GM21825 (cell line): ENCODE measurements around the gene VMO1.

ENCODE experiments used
- ATAC-seq: cut with Tn5 transposase; IDR thresholded peaks from one replicate; pipeline ENCODE4 v1.9.1; 2021; ENCODE audit warnings: mild to moderate bottlenecking, moderate library complexity; ENCODE audit not compliant: unreplicated experiment

VMO1 gene

DNA sequence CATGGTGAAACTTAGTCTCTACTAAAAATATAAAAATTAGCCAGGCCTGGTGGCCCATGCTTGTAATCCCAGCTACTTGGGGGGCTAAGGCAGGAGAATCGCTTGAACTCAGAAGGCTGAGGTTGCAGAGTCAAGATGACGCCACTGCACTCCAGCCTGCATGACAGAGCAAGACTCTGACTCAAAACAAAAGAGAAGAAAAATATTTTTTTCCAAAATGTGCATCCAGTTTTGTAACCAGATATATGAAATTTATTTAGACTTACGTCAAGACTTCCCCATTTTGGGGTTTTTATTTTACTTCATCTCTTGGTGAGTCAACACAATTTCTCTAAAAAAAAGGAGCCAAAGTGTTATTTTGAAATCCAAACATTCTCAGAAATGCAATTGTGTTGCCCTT lies 20.0 kb downstream of the VMO1 start:
- ATAC-seq: no peak

DNA sequence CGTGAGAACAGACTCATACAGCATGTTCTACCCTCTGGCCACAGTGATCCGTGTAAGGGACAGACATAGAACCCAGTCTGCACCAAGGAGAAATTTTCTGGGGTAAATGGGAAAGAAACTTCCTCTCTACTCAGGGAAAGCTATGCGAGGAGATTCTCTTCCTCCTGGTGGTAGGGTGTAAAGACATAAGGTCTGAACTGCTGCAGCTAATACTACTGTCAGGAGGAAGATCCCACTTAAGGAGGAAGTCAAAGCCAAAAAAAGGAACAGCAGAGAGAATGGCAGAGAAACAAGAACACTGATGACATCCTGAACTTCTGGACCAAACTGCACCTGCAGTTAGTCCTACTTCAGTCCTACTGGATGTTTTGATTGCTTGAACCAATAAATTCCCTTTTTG lies 21.6 kb downstream of the VMO1 start:
- ATAC-seq: no peak

DNA sequence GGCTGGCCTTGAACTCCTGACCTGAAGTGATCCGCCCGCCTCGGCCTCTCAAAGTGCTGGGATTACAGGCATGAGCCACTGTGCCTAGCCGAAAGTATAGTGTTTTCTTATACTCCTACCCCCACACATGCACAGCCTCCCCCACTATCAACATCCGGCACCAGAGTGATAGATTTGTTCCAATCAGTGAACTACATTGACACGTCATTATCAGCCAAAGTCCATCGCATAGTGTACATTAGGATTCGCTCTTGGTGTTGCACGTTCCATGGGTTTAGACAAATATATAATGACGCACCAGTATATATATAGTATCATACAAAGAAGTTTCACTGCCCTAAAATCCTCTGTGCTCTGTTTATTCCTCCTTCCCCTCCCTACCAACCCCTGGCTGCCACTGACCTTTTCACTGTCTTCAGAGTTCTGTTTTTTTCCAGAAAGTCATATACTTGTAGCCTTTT lies 26.4 kb downstream of the VMO1 start:
- ATAC-seq: no peak

DNA sequence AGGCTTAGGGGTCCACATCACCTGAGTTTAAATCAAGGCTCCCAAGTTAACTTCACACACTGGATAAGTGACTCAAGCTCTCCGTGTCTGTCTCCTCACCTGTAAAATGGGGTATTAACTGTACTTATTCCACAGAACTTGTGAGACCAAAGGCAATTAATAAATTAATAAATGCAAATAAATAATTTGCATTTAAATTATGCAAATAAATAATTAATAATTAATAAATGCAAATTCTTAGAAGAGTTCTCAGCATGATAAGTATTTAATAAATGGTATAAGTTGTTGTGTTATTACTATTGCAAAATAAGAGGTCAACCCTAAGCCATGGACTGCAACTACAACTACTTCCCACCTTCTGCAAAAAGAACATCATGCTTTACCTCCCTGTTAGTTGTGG lies 32.8 kb downstream of the VMO1 start:
- no peak for ATAC-seq

DNA sequence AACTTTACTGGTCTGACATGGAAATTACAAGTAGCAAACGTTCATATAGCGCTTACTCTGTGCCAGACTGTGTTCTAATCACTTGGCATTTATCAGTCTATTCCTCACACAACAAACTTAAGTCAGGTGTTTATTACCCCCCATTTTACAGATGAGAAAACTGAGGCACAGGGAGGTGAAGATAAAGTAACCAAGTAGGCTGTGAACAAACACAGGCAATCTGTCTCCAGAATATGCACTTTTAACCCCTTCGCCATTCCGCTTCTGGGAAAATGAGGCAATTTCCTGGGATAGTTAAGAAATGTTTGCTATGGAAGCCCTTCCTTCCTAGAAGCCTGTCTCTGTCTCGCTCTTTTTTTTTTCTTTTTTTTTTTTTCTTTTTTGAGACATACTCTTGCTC lies 34.2 kb downstream of the VMO1 start:
- no peak for ATAC-seq

DNA sequence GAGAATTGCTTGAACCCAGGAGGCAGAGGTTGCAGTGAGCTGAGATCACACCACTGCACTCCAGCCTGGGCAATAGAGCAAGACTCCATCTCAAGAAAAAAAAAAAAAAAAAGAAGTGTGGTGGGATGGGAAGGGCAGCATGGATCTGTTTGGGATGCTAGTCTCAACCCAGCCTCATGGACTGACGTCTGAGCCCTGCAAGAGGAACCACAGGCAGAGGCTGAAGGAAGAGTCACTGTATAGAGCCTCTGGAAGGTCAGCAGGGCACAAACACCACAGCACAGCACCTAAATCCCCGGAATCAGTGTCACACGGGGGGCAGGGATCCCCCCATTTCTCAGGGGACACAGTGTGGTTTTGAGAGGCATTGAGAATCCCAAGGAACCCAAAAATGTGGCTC lies 35.6 kb downstream of the VMO1 start:
- ATAC-seq: no peak

DNA sequence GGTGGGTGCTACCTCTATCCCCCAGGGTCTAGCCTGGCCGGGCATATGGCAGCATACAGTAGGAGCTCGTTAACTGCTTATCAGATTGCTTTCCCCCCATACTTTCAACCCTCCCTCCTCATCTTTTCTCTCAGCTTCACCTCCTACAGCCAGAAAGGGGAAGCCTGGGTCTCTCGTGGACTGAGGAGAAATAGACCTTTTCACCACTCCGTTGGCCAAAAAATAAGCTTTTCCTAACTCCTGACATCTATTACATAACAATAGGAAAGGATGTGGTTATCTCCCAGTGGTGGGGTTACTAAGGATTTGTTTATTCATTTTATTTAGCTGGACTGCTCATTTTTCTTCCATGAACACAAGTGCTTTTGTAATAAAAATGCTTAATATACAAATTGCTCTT lies 37.5 kb downstream of the VMO1 start:
- no peak for ATAC-seq

DNA sequence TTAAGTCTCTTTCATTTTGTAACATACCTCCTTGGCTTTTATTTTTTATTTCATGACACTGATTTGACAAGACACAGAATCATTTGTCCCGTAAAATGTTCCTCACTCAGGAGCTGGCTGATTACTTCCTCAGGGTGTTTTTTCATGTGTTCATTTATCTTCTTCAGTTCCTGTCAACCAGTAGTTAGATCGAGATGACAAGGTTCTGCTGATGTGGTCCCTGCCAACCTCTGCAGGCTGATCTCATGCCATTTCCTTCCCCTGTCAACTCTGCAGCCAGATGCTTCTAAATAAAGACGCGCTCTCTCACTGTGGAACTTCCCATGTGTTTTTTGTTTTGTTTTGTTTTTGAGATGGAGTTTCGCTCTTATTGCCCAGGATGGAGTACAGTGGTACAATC lies 38.3 kb downstream of the VMO1 start:
- ATAC-seq: no peak

DNA sequence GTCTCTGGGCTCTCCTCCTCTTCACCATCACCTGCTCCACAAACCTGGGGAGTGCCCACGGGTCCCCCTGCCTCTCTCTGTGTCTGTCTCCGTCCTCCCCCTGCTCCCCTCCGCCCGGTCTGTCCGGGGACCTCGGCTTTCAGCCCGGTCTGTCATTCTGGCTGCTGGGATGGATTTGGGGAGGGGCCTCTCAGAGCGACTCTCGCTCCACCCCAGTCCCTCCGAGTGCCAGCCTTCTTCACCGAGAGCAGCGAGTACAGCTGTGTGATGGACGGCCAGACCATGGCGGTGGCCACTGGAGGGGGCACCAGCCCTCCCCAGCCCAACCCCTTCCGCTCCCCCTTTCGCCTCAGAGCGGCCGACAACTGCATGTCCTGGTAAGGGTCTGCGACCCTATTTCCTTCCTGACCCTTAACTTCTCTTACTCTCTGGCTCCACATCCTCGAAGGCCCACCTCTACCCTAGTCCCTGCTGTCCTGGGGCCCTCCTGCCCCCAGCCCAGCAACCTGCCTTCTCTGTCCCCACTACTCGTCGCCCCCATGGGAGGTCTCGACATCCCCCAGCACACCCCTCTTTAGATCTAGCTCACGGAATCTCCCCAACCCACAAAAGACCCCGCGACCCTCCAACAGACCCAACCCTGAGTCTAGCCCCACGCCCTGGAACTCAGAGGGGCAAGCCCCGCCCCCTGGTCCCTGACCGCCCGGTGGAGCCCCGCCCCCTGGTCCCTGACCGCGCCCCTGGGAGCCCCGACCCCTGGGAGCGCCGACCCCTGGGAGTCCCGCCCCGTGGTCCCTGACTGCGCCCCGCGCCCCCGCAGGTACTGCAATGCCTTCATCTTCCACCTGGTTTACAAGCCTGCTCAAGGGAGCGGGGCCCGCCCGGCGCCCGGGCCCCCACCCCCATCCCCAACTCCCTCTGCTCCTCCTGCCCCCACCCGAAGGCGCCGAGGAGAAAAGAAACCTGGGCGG lies 40.9 kb downstream of the VMO1 start:
- no peak for ATAC-seq

DNA sequence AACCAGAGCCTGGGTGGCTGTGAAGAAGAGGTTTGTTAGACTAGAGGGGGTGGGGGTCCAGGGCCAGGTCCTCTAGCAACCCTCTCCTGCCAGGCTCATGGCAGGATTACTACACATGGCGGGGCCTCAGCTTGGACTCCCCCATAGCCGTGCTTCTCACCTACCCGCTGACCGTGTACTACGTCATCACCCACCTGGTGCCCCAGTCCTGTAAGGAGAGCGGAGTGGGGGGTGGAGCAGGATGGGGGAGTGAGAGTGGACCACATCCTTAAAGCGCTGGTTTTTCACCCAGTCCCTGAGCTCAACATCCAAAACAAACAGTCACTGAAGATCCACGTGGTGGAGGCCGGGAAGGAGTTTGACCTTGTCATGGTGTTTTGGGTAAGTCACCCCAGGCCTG lies 42.3 kb downstream of the VMO1 start:
- ATAC-seq: no peak

DNA sequence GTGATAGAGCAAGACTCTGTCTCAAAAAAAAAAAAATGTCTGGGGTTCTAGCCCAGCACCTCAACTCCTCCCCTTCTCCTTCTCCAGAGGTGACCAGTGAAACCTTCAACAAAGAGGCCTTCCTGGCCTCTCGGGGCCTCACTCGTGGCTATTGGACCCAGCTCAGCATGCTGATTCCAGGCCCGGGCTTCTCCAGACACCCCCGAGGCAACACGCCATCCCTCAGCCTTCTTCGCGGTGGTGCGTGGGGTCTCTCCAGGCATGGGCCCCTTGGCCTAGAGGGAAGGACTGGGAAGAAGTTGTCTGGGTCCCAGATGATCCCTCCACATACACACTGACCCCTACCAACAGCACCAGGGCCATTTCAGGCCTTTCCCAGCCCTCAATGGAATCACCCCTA lies 42.9 kb downstream of the VMO1 start:
- no peak for ATAC-seq

DNA sequence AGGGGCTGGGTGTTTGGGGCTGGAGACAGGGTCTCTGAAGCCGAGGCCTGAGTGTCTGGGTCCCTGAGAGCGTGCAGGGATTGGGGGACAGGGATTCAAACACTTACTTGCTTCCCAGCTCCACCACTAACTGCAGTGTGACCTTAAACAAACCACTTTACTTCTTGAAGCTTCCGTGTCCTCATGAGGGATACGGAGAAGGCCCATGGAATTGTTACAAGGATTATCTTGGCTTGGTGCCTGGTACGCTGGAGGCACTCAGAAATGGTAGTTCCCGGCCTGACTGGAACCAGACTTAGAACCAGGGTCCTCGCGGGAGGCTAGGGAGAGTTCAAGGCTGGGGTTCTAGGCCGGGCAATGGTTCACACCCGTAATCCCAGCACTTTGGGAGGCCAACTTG lies 43.5 kb downstream of the VMO1 start:
- no peak for ATAC-seq

DNA sequence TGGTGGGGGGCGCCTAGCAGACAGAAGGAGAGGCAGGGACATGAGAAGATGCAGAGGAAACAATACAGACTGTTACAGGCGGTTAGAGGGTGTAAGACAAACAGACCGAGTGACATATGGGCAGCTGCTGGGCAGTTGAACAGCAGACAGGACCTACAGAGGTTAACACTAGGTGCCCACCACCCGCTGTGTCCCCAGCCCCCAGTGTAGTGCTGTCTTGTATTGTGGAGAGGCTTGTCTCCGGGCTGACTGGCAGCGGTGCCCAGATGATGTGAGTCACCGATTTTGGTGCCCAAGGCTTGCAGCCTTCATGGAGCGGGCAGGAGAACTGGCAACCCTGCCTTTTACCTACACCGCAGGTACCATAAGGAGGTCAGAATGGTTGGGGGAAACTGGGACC lies 44.0 kb downstream of the VMO1 start:
- no peak for ATAC-seq

DNA sequence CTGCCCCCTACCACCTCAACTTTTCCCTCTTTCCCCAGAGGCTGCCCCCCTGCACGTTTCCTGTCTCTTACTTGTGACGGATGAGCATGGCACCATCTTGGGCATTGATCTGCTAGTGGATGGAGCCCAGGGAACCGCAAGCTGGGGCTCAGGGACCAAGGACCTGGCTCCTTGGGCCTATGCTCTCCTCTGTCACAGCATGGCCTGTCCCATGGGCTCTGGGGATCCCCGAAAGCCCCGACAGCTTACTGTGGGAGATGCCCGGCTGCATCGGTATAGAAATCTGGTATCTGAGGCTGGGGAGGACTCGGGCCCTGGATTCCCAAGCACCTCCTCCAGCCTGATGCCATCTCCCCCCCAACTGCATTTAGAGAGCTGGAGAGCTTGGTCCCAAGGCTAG lies 44.6 kb downstream of the VMO1 start:
- no peak for ATAC-seq

DNA sequence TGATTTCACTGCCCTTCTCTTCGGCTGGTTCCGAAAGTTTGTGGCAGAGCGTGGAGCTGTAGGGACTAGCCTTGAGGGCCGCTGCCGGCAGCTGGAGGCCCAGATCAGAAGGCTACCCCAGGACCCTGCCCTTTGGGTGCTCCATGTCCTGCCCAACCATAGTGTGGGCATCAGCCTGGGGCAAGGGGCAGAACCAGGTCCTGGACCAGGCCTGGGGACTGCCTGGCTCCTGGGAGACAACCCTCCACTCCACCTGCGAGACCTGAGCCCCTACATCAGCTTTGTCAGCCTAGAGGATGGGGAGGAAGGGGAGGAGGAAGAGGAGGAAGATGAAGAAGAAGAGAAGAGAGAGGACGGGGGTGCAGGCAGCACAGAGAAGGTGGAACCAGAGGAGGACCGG lies 45.6 kb downstream of the VMO1 start:
- ATAC-seq: no peak

DNA sequence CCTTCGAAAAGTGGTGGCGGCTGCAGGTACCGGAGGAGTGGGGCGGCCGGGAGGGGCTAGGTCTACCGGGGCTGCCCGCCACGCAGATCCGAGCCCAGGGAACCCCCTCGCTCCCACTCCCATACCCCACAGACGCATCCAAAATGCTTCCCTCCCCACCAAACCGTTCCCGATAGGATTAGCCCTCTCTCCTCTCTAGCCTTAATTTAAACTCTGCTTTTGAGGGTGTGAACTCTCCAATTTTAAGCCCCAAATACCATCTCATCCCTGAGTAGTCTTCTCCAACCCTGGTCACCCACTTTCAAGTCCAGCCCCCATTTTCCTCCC lies 46.2 kb downstream of the VMO1 start:
- ATAC-seq: no peak

DNA sequence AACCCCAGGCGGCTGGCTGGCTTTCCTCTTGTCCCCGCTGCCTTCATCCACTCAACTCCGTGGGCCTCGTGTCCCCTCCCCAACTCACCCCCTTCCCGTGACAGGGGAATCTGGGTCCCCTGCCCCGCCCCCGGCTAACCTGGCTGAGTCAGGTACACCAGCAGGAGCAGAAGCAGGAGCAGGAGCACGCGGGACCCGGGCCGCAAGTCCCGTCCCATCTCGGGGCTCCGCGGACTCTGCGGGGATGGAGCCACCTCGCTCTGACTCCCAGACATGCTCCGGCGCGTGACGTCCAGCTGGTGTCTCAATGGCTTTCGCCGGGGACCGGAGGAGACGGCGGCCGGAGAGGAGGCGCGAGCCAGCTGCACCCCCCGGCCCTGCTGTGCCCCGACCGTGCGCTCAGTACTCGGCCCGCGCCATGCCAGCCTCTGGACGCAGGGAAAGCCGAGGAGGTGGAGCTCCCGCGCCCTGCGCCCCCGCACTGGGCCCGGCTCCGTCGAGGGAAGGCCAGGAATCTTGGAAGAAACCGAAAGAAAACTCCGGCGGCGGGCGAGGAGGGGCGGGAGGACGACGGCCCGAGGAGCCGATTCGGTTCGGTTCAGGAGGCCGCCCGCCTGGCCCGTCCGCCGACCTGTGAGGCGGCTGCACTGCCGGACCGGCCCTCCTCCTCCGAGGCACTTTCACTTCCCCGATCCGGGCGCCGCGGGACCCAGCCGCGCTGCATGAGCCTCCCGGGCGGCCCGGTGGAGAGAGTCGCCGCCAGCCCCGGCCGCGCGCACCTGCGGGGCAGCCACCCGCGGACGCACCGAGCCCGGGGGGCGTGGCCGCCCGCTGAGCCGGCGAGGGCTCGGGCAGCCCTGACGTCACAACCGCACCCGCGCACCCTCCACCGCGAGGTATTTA lies 46.8 kb downstream of the VMO1 start, which contains the start of the genes CXCL16 and ZMYND15:
Gene CXCL16, minus strand, starts transcription at position 807 of the 903 bp plus-strand sequence. Its CDS starts 589 bp downstream, at position 218.
Gene ZMYND15, plus strand, starts transcription at position 712 of the 903 bp plus-strand sequence. CDS start 716 bp downstream, outside the sequence.
- no peak for ATAC-seq

DNA sequence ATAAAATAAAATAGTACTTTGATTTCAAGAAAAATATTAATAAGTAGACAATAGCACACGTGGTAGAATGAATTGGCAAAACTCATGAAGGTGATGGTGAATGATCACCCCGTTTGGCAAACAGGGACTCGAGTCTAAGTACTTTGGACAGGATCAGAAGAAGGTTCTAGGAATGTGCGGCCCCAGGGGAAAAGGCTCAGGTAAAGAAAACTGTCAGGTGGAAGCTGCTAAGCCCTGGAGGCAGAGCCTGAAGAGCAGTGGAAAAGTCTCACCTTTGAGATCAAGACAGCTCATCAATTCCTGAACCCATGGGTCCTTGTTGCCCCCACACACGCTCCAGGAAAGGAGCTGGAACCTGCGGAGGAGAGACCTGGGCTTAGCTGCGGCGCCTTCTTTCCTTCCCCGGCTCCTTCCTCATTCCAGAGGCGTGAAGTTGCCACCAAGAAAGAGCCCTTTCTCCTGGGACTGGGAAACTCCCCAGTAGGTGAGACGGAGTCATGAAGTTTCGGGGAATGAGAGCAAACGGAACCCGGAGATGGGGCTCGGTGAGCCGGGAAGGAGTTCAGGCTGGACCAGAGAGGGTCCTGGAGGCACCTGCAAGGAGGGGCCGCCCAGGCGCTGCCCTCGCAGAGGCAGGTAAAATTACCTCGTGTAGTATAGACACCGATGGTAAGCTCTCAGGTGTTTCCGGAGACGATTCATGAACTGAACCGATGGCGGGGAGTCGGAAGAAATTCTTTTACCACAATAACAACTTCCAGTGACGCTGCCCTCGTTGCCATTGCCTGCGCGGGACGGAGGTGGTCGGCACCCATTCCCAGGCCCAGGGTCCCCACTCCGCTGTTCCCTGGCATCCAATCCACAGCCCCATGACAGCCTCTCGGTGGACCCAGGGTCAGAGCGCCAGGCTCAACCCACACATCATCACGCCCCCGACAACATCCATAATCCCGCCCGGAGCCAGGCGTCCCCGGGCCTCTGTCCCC lies 47.7 kb downstream of the VMO1 start:
- ATAC-seq: no peak

DNA sequence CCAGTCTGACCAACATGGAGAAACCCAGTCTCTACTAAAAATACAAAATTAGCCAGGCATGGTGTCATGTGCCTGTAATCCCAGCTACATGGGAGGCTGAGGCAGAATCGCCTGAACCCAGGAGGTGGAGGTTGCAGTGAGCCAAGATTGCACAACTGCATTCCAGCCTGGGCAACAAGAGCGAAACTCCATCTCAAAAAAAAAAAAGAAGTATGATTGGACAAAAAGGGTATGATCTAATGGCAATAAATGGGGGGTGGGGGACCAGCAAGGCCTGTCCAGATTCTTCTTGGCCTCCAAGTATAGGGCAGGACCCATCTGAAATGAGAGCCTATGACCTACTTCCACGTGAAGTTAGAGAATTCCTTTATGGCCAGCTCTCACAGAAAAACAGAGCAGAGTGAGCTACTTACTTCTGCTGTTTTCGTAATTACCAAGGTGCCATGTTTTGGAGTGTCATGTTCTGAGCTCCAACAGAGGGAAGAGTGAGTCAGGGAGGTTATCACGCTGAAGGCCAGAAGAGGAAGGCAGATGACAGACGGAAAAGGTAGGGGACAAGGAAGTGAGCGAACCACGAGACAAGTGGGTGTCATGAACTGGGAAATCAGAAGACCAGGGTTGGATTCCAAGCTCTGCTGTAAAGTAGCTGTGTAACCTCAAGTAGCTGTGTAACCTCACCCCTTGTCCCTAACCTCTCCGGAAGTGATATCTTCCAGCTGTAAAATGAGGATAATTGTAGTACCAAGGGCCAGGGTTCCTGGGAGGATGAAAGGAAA lies 50.1 kb downstream of the VMO1 start:
- ATAC-seq: no peak
